ENCODE data around the gene RBMX2. TPM values are rescaled to one million over a fixed set of nuclear protein-coding genes. Genes with fewer than 3 reads are reported as not detected.
"Not testable (repeated sequence)": the region's sequence is repeated elsewhere in the genome, so short reads cannot be mapped to it uniquely, and the experiment has no call there.

The RBMX2 gene, protein sequence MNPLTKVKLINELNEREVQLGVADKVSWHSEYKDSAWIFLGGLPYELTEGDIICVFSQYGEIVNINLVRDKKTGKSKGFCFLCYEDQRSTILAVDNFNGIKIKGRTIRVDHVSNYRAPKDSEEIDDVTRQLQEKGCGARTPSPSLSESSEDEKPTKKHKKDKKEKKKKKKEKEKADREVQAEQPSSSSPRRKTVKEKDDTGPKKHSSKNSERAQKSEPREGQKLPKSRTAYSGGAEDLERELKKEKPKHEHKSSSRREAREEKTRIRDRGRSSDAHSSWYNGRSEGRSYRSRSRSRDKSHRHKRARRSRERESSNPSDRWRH
- 9.6 TPM for total RNA-seq (ENCODE audit: insufficient read depth, low replicate concordance)

DNA sequence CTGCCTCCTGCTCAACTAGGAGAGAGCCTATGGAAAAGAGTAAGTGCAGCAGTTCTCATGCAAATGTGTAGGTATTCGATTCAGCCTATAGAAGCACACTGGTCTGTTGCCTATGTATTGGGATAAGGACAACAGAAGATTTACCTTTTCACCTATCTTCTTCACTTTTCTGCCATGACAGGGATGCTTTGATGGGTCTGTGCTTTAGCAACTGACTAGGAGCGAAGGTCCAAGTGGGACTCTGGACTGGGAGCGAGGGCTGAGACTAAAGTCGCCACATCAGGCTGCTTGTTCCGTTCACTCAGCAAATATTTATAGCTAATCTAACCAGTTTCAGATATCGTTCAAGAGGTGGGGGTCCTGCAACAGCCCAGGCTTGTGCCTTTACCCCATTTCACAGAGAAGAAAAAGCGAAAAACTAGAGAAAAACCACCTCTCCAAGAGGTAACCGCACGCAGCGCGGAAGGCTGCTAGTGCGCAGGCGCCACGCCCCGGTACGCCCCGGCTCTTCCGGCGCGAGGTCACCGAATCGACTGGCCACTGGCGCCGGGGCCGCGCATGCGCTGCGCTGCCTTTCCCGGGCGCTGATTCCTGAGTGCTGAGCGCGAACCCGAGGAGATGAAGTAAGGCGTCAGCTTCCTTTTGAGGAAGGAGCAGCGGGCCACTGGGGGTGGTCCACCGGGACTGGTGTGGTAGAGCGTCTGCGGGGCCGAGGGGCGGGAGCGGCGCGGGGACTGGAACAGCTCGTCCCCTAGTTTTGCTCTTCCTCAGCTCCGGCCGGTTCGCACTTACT, at the start of gene RBMX2:
RBMX2 (plus strand) TSS at position 573 of the 793 bp plus-strand sequence; CDS start at position 619, 46 bp downstream.
- peak; percentile 77 for DNase-seq (ENCODE audit: low spot score)

DNA sequence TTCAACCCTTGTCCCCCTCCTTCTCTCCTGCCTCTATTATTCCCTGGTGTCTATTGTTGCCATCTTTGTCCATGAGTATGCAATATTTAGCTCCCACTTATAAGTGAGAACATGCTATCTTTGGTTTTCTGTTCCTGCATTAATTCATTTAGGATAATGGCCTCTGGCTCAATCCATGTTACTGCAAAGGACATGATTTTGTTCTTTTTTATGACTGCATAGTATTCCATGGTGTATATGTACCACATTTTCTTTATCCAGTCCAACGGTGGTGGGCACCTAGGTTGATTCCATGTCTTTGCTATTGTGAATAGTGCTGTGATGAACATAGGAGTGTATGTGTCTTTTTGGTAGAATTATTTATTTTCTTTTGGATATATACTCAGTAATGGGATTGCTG, 49.7 kb upstream of the RBMX2 start:
- DNase-seq (ENCODE audit: low spot score): not testable (repeated sequence)

DNA sequence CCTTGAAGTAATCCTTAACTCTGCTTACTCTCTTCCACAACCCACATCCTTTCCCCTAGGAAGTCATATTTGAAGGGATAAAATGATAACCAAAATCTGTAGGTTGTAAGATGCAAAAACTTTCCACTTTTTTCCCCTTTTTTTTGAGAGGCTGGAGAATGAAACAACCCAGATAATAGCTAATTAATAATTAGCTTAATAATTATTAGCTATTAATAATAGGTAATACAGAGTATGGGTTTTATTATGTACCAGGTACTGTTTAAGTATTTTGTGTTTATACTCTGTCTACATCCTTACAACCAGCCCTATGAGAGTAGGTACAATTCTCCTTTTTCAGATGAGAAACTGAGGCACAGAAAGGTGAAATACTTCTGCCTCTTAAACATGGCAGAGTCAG, 25.7 kb upstream of the RBMX2 start:
- no peak for DNase-seq (ENCODE audit: low spot score)

DNA sequence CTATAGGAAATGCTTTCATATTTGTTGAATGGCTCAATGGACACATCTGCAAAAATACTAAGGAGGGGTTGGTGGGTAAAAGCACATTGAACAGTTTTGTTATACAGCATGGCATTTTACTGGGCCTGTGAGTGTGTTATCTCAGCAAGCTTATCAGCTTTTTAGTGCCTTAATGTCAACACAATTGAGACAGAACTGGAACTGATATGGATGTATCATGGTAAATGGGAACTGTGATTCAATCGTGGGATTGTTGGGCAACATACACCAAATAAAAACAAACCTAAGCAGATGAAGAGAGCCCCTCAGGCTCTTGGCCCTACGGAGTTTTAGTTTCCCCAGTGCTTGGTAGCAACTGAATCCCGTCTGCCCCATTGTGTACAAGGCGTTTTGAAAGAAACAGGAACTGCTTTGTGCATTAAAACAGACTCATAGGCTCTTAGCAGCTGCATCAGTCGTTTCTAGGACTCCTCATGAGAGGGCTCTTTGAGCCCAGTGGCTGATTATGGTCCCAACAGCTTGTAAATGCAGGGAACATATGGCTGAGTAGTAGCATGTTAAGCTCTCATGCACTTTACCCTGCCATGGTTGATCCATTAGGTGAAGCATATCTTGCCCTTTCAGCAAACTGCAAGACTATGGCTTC, 23.6 kb upstream of the RBMX2 start:
- no peak for DNase-seq (ENCODE audit: low spot score)

DNA sequence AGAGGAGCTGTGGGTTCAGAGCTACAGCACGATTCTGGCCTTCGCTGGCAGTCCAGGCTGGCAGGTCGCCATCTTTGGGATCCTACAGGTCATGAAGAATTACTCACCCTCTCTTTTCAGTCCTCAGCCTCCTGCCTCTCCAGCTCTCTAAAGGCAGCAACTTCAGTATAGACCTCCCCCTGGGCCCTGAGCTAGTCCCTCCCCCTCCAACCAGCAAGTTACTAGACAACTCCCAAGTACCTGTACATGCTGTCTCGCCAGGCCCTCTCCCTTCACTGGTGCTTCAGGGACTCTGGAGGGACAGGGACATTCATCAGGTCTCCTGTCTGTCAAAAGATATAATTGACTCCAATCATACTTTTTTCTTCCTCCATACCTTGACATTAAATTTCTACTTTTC, 16.3 kb upstream of the RBMX2 start, which contains the start of gene GPR119:
GPR119 (minus strand) TSS at position 155 of the 400 bp plus-strand sequence. CDS start 227 bp downstream, outside the sequence.
- no peak for DNase-seq (ENCODE audit: low spot score)

DNA sequence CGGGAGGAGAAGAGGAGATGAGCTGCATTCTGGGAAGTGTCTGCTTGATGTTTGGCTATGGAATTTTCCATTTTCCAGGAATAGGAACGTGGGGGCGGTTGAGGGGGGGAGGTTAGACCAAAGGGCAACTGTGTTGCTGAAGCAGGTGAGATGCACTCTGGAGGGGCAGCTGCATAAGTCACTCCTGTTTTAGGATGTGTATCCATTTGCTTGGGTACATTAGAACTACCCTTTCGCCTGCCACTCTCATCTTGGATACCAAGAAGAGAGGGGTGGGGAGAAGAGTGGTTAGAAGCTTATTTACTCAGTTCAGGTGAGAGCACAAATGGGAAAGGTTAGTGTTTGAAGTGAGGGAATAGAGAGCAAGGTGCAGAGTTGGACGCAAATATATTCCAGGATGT, 15.4 kb upstream of the RBMX2 start:
- DNase-seq (ENCODE audit: low spot score): no peak

DNA sequence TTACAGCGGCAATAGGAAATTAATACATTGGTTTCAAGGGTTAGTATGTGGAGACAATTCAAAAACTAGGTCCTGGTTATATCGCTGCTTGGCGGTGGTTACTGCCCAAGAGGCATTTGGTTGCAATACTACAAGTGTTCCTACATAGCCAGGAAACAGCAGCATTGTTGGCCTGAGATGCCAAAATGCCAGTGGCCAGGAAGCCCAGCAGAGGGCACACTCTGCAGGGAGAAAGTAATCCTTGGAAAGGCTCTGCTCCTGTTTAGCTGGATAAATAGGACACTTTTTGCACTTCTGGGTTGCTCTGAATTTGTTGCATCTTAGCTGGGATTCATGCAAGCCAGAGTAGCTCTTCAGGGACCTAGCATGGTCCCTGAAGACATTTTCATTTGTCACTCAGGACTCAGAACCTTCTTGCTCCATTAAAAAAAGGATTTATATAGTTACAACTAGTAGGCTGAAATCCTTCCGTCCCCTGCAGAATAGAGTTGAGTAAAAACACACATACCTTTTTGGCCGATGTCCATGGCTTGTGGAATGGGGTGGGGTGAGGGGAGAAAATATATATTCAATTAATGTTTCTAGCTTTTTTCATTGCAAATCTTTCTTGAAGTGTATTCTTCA, 8.2 kb upstream of the RBMX2 start:
- DNase-seq (ENCODE audit: low spot score): peak; percentile 9

DNA sequence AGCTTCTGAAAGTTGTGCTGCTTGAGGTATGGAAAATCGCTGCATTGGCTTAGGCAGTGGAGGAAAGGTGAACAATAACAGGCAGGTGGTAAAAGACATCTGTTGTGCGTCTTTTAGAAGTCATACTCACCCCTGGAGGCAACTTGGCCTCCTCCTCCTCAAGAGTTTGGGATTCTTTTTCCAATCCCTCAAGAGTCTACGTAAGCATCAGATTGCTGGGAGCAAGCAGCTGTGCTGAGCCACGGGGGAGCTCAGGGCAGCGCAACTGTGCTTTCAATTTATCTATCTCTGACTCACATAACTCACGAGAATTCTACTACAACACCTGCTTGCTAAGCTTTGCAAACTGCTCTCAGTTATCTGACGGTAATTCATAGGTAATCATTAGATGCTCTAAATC, 6.4 kb upstream of the RBMX2 start:
- no peak for DNase-seq (ENCODE audit: low spot score)

DNA sequence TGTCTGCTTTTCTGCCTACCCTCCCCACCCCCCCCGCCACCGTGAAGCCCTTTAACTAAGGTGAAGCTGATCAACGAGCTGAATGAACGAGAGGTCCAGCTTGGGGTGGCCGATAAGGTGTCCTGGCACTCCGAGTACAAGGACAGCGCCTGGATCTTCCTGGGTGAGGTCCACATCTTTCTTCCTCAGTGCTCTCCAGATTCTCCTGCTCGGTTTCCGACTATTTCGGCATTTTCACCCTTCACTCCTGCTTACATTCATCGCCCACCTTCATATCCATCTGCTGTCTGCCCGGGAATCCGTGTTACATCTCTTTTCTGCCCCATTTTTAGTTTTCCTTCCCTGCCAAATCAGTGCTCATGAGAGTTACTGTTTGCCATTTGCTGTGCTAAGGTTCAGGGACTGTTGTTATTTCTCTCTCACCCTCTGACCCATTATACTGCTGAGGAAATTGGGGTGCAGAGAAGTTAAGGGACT, 459 bp downstream of the RBMX2 start:
- no peak for DNase-seq (ENCODE audit: low spot score)

DNA sequence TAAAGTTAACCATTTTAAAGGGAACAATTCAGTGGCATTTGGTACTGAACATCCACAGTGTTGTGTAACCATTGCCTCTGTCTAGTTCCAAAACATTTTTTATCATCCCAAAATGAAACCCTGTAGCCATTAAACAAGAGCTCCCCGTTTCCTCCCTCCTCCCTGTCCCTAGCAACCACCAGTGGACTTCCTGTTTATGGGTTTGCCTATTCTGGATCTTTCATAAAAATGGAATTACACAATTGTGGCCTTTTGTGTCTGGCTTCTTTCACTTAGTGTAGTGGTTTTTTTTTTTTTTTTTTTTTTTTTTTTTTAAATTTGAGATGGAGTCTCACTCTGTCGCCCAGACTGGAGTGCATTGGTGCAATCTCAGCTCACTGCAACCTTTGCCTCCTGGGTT, 11.6 kb downstream of the RBMX2 start:
- no peak for DNase-seq (ENCODE audit: low spot score)

DNA sequence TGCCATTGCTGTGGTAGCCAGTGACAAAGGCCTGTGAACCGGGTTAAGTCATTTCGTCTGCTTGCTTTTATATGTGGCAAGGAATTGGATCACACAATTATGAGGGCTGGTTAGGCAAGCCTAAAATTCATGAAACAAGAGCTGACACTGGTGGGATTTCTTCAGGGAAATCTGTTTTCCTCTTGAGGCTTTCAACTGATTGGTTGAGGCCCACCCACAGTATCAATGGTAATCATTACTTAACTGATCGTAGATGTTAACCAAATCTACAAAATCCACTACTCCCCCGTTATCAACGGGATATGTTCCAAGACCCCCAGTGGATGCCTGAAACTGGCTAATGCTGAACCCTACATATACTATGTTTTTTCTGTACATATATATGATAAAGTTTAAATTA, 13.0 kb downstream of the RBMX2 start:
- no peak for DNase-seq (ENCODE audit: low spot score)

DNA sequence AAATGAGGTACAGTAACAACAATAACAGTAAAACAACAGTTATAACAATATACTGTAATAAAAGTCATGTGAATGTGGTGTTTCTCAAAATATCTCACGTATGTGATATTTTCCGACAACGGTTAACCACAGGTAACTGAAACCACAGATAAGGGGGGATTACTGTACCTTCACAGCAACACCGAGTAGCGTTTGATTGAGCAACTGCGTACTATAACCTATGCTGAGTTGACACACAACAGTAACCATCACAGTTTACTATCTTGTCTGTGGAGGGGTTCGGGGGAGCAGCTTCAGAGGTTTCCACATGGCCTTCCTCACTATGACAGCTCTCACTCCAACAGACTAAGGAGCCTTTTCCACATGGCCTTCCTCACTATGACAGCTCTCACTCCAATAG, 13.4 kb downstream of the RBMX2 start:
- DNase-seq (ENCODE audit: low spot score): no peak

DNA sequence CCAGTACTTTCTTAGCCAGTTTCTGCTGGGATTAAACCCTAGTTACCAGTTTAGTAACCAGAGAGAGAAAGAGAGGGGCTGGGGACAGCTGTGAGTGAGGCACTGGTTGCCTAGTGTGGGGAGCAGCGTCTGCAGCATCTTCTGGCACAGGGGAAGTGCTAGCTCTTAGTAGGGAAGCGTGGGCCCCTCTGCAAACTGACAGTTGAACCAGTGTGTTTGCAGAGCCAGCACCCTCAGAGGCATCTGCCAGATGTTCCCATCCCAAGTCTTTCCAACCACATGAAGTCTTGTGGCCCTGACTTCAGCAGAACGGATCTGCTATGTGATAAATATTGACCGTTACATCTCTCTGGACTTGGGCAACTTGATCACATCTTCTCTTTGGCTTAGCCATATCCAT, 15.0 kb downstream of the RBMX2 start:
- no peak for DNase-seq (ENCODE audit: low spot score)

DNA sequence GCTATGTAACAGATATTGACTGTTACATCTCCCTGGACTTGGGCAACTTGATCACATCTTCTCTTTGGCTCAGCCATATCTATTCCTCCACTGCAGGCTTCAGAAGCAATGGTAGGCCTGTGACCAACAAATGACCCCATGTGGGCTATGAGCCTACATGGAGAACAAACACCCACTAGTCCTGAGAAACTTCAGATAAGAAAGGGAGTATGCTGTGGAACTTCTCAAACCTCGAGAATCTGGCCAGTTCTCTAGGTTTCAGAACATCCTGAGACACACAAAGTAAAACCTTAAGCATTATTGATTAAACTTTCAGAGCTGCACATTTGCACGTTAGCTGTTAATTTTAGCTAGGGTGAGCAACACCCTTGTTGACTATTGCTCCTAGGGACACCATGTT, 16.3 kb downstream of the RBMX2 start:
- no peak for DNase-seq (ENCODE audit: low spot score)

DNA sequence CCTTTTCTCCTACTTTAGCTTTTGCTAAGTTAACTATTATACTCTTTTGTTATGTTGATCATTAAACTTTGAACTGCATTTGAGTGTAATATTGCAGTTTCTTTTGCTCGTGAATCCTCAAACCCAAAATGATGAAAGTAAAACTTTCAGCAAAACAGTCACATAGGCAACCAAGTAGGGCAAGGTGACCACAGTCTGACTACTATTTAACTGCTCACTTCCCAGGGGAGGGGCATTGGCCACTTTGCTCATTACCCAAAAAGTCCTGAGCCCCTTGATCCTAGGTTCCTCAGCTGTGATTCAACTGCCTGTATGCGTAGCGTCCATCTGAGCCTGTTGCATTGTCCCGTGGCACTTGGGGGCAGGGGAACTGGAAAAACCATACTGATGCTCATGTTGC, 17.0 kb downstream of the RBMX2 start:
- no peak for DNase-seq (ENCODE audit: low spot score)

DNA sequence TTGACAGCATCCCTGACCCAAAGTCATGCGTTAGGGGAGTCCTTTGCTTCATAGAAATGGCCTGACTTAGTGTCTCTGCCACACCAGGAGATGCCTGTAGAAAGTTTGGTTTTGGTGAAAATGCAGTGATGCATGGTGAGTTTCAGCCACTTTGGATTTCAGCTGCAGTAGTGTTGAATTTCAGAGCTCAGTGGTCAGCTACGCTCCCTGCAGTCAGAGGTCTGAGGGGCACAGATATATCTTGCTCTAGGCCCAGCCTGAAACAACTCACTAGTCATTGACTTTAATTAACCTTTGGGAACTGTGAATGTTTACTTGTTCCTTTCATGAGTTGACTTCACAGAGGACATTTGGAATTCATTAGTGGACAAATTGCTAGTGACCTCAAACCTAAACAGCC, 17.5 kb downstream of the RBMX2 start:
- no peak for DNase-seq (ENCODE audit: low spot score)

DNA sequence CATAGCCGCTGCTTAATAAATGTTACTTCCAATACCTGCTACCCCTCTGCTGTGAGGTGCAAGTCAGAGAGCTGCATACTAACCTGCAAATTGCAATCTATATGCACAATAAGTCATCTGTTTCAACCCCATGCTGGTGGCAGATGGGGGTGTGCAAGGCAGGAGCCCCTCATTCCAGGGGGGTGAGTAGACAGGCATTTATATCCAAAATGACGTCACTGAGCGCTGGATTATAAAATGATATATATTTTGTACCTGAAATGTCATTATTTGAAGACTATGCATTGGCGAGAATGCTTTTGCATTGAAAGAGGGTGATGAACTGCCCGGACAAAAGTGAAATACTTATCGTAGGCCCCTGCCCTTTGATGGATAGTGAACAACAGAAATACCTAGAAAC, 24.7 kb downstream of the RBMX2 start:
- DNase-seq (ENCODE audit: low spot score): no peak

DNA sequence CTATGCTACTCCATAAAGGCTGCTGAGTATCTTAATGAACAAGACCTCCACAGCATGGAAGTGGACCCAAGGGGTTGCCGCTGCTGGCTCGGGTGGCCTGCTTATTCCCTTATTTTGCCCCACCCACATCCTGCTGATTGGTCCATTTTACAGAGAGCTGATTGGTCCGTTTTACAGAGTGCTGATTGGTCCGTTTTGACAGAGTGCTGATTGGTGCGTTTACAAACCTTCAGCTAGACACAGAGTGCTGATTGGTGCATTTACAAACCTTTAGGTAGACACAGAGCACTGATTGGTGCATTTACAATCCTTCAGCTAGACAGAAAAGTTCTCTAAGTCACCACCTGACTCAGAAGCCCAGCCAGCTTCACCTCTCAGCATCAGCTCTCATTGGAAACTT, 27.4 kb downstream of the RBMX2 start:
- not testable (repeated sequence) for DNase-seq (ENCODE audit: low spot score)

DNA sequence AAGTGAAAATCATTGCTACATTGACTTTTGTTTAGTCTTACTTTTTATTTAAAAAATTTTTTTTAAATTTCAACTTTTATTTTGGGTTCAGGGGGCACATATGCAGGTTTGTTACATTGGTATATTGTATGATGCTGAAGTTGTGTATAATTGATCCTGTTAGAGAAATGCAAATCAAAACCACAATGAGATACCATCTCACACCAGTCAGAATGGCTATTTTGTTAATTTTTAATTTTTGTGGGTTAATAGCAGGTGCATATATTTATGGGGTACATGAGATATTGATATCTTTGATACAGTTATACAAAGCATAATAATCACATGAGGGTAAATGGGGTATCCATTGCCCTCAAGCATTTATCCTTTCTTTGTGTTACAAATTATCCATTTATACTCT, 34.1 kb downstream of the RBMX2 start:
- DNase-seq (ENCODE audit: low spot score): no peak

DNA sequence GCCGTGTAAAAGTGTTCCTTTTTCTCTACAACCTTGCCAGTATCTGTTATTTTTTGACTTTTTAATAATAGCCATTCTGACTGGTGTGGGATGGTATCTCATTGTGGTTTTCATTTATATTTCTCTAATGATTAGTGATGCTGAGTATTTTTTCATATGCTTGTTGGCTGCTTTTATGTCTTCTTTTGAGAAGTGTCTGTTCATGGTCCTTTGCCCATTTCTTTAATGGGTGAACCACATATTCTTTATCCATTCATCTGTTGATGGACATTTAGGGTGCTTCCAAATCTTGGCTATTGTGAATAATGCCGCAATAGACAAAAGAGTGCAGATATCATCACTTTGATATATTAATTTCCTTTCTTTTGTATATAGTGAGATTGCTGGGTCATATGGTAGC, 36.2 kb downstream of the RBMX2 start:
- DNase-seq (ENCODE audit: low spot score): not testable (repeated sequence)

DNA sequence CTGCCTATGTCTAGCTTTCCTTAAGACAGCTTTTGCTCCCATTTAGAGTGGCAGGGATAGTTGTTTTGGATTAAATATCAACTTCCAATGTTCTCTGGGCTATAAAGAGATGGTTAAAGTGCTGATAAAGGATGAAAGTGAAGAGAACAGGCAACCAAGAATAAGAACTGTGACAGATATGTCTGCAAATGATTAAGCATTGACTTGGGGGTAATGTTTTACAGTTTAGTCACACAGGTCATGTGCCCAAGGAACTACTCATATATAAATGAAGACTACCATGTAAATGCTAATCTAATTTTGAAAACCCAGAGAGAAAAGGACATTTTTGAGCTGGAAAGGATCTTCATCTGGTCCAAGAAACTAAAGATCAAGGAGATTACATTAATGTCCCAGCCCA, 42.1 kb downstream of the RBMX2 start:
- no peak for DNase-seq (ENCODE audit: low spot score)

All from umbilical cord (tissue), 2 donors.